Measurements from ENCODE around the gene MYMX. TPM values are rescaled to one million over a fixed set of nuclear protein-coding genes. Genes with fewer than 3 reads are reported as not detected.

The MYMX gene
- total RNA-seq, 1 donor: not detected

DNA sequence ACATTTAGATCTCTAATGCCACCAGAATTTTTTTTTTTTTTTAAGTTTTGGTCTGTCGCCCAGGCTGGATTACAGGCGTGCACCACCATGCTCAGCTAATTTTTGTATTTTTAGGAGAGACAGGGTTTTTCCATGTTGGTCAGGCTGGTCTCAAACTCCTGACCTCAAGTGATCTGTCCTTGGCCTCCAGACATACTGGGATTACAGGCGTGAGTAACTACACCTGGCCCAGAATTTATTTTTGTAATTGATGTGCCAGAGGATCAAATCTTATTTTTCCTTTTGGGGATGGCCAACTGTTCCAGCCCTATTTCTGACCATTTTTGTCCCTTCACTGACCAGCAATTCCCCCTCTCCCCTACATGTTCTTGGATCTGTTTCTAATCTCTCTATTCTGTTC lies 18.0 kb upstream of the MYMX start:
- no peak overlapping the region for H3K4me2 ChIP-seq (ENCODE audit: insufficient read depth, low read length)
- no peak overlapping the region for H3K27ac ChIP-seq (ENCODE audit: low read depth, low read length)
- H3K4me3 ChIP-seq (ENCODE audit: insufficient read depth, low read length): no peak overlapping the region
- H3K27me3 ChIP-seq (ENCODE audit: insufficient read depth, low read length): peaks cover 4% of the 10 kb centered on the region
- H4K20me1 ChIP-seq (ENCODE audit: insufficient read depth, low read length): no peaks in the 10 kb centered on the region
- H3K36me3 ChIP-seq (ENCODE audit: insufficient read depth, low read length): no peaks in the 10 kb centered on the region
- no peaks in the 10 kb centered on the region for H3K4me1 ChIP-seq (ENCODE audit: insufficient read depth, low read length)
- H2AFZ ChIP-seq (ENCODE audit: low read length): no peak overlapping the region
- TF ChIP-seq, protein P1, sequence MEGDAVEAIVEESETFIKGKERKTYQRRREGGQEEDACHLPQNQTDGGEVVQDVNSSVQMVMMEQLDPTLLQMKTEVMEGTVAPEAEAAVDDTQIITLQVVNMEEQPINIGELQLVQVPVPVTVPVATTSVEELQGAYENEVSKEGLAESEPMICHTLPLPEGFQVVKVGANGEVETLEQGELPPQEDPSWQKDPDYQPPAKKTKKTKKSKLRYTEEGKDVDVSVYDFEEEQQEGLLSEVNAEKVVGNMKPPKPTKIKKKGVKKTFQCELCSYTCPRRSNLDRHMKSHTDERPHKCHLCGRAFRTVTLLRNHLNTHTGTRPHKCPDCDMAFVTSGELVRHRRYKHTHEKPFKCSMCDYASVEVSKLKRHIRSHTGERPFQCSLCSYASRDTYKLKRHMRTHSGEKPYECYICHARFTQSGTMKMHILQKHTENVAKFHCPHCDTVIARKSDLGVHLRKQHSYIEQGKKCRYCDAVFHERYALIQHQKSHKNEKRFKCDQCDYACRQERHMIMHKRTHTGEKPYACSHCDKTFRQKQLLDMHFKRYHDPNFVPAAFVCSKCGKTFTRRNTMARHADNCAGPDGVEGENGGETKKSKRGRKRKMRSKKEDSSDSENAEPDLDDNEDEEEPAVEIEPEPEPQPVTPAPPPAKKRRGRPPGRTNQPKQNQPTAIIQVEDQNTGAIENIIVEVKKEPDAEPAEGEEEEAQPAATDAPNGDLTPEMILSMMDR (IDR thresholded peaks at IDR 0.05; ENCODE audit: extremely low read depth, low read depth, low read length): no peak
- no peak for DNase-seq (ENCODE audit: insufficient read length, low spot score, missing footprints)
- no peaks in the 10 kb centered on the region for H3K79me2 ChIP-seq (ENCODE audit: insufficient read depth, low read length)
- H3K9me3 ChIP-seq (ENCODE audit: low read depth, low read length): no peaks in the 10 kb centered on the region

DNA sequence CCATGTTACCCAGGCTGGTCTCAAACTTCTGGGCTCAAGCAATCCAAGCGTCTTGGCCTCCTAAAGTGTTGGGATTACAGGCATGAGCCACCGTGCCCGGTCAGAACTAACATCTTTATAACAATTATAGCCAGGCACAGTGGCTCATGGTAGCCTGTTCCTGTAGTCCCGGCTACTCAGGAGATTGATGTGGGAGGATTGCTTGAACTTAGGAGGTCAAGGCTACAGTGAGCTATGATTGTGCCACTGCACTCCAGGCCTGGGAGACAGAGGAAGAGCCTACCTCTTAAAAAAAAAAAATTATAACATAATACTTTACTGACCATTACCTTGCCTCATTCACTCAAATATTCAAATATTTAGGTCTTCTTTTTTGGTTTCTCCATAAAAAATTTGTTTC lies 16.8 kb upstream of the MYMX start:
- Histone ChIP-seq H3K4me1 (ENCODE audit: insufficient read depth, low read length) (no peaks in the 10 kb centered on the region), H3K27me3 (ENCODE audit: insufficient read depth, low read length) (no peaks in the 10 kb centered on the region), H3K9me3 (ENCODE audit: low read depth, low read length) (no peaks in the 10 kb centered on the region), H3K27ac (ENCODE audit: low read depth, low read length) (no peak overlapping the region), H4K20me1 (ENCODE audit: insufficient read depth, low read length) (no peaks in the 10 kb centered on the region), H2AFZ (ENCODE audit: low read length) (no peak overlapping the region), H3K79me2 (ENCODE audit: insufficient read depth, low read length) (no peaks in the 10 kb centered on the region), H3K4me2 (ENCODE audit: insufficient read depth, low read length) (no peak overlapping the region), H3K36me3 (ENCODE audit: insufficient read depth, low read length) (no peaks in the 10 kb centered on the region), H3K4me3 (ENCODE audit: insufficient read depth, low read length) (no peak overlapping the region)
- DNase-seq (ENCODE audit: insufficient read length, low spot score, missing footprints): no peak
- TF ChIP-seq, protein P1 (IDR thresholded peaks at IDR 0.05; ENCODE audit: extremely low read depth, low read depth, low read length): no peak

GRCh38 chr6:44201200-44201599 lies 15.5 kb upstream of the MYMX start:
- no peak overlapping the region for H2AFZ ChIP-seq (ENCODE audit: low read length)
- no peaks in the 10 kb centered on the region for H4K20me1 ChIP-seq (ENCODE audit: insufficient read depth, low read length)
- no peak for DNase-seq (ENCODE audit: insufficient read length, low spot score, missing footprints)
- no peaks in the 10 kb centered on the region for H3K36me3 ChIP-seq (ENCODE audit: insufficient read depth, low read length)
- H3K4me3 ChIP-seq (ENCODE audit: insufficient read depth, low read length): no peak overlapping the region
- no peaks in the 10 kb centered on the region for H3K79me2 ChIP-seq (ENCODE audit: insufficient read depth, low read length)
- no peak overlapping the region for H3K4me2 ChIP-seq (ENCODE audit: insufficient read depth, low read length)
- no peaks in the 10 kb centered on the region for H3K4me1 ChIP-seq (ENCODE audit: insufficient read depth, low read length)
- no peak overlapping the region for H3K27ac ChIP-seq (ENCODE audit: low read depth, low read length)
- H3K9me3 ChIP-seq (ENCODE audit: low read depth, low read length): no peaks in the 10 kb centered on the region
- no peaks in the 10 kb centered on the region for H3K27me3 ChIP-seq (ENCODE audit: insufficient read depth, low read length)
- TF ChIP-seq, protein P1 (IDR thresholded peaks at IDR 0.05; ENCODE audit: extremely low read depth, low read depth, low read length): no peak

DNA sequence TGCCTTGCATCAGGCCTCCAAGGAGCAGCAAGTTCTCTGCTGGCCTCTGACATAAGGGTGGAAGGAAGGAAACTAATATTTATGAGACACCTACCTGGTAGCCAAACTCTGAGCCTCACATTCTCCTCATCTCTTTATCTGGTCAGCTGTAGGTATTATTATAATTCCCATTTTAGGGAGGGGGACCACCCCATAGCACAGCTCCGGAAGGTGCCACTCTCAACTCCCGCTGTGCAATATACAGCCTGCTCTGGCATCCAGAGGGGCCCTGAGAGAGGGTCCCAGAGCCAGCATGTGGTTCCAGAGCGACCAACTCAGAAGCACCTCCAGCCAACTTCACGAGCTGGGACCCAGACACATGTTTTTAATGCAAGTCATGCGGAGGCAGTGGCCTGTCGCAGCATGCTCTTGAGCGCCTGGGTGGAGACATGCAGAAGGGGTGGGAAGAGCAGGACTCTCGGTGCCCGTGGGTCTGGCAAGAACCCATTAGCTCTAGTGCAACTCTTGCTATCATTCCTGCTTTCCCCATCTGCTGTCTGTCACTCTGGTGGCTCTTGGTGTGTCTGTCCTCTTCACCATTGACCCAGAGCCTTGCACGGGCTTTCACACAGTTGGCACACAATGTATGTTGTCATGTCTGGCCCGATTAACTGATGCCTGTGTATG lies 15.0 kb upstream of the MYMX start:
- DNase-seq (ENCODE audit: insufficient read length, low spot score, missing footprints): no peak
- no peak overlapping the region for H2AFZ ChIP-seq (ENCODE audit: low read length)
- TF ChIP-seq, protein P1 (IDR thresholded peaks at IDR 0.05; ENCODE audit: extremely low read depth, low read depth, low read length): no peak
- no peaks in the 10 kb centered on the region for H4K20me1 ChIP-seq (ENCODE audit: insufficient read depth, low read length)
- H3K4me3 ChIP-seq (ENCODE audit: insufficient read depth, low read length): no peak overlapping the region
- no peaks in the 10 kb centered on the region for H3K4me1 ChIP-seq (ENCODE audit: insufficient read depth, low read length)
- no peak overlapping the region for H3K4me2 ChIP-seq (ENCODE audit: insufficient read depth, low read length)
- H3K36me3 ChIP-seq (ENCODE audit: insufficient read depth, low read length): no peaks in the 10 kb centered on the region
- H3K9me3 ChIP-seq (ENCODE audit: low read depth, low read length): no peaks in the 10 kb centered on the region
- H3K79me2 ChIP-seq (ENCODE audit: insufficient read depth, low read length): no peaks in the 10 kb centered on the region
- no peaks in the 10 kb centered on the region for H3K27me3 ChIP-seq (ENCODE audit: insufficient read depth, low read length)
- no peak overlapping the region for H3K27ac ChIP-seq (ENCODE audit: low read depth, low read length)
